ENCODE results near the gene DOCK9. TPM values are rescaled to one million over a fixed set of nuclear protein-coding genes. Genes with fewer than 3 reads are reported as not detected.

Gene DOCK9
- polyA plus RNA-seq, 1 experiment, result 14.5 TPM

GRCh38 chr13:98970330-98970729 lies 7.5 kb downstream of the DOCK9 start:
- no peaks in the 10 kb centered on the region for H3K36me3 ChIP-seq (ENCODE audit: control insufficient read depth, insufficient read depth, low read length)
- POLR2A ChIA-PET, result no interaction called here
- CTCF ChIA-PET, result interaction anchor here (1.1 to 1.2 kb wide), 2 partner anchors 12 to 25 kb away, joined by 3 read pairs; no protein-coding TSS in a partner anchor
- no peak overlapping the region for H3K4me3 ChIP-seq (ENCODE audit: low read depth, low read length)
- no peak for TF ChIP-seq CTCF (IDR thresholded peaks at IDR 0.05; ENCODE audit: insufficient read depth, low read depth, low read length)
- no peak for DNase-seq (ENCODE audit: low read depth)
- no peaks in the 10 kb centered on the region for H3K27me3 ChIP-seq (ENCODE audit: control insufficient read depth, insufficient read depth, low read length)

- no peak for TF ChIP-seq CTCF (IDR thresholded peaks at IDR 0.05; ENCODE audit: insufficient read depth, low read depth, low read length)
- no peak for DNase-seq (ENCODE audit: low read depth)
- Histone ChIP-seq H3K27me3 (ENCODE audit: control insufficient read depth, insufficient read depth, low read length) (no peaks in the 10 kb centered on the region), H3K4me3 (ENCODE audit: low read depth, low read length) (no peak overlapping the region), H3K36me3 (ENCODE audit: control insufficient read depth, insufficient read depth, low read length) (no peaks in the 10 kb centered on the region; the same call in 1 of the 2 replicates)
- POLR2A ChIA-PET, result no interaction called here
- CTCF ChIA-PET, result no interaction called here
These were observed 10.4 kb downstream of the DOCK9 start for GRCh38 chr13:98967491-98967890.

- DNase-seq (ENCODE audit: low read depth), result no peak
- no peaks in the 10 kb centered on the region for H3K27me3 ChIP-seq (ENCODE audit: control insufficient read depth, insufficient read depth, low read length)
- no peak for TF ChIP-seq CTCF (IDR thresholded peaks at IDR 0.05; ENCODE audit: insufficient read depth, low read depth, low read length)
- no peak overlapping the region for H3K4me3 ChIP-seq (ENCODE audit: low read depth, low read length)
- no peaks in the 10 kb centered on the region; the same call in 1 of the 2 replicates for H3K36me3 ChIP-seq (ENCODE audit: control insufficient read depth, insufficient read depth, low read length)
- CTCF ChIA-PET, result no interaction called here
- POLR2A ChIA-PET, result no interaction called here
These were observed 11.8 kb downstream of the DOCK9 start for GRCh38 chr13:98966019-98966418.

- Histone ChIP-seq H3K4me3 (ENCODE audit: low read depth, low read length) (no peak overlapping the region), H3K36me3 (ENCODE audit: control insufficient read depth, insufficient read depth, low read length) (no peaks in the 10 kb centered on the region; the same call in 1 of the 2 replicates), H3K27me3 (ENCODE audit: control insufficient read depth, insufficient read depth, low read length) (no peaks in the 10 kb centered on the region)
- ChIA-PET CTCF (interaction anchor here (1.0 kb wide), 1 partner anchor 13 kb away, joined by 4 read pairs; the partner anchor contains the start of gene DOCK9), POLR2A (no interaction called here)
- DNase-seq (ENCODE audit: low read depth), result no peak
- no peak for TF ChIP-seq CTCF (IDR thresholded peaks at IDR 0.05; ENCODE audit: insufficient read depth, low read depth, low read length)
These were observed 12.5 kb downstream of the DOCK9 start for GRCh38 chr13:98965325-98965724.

- POLR2A ChIA-PET, result no interaction called here
- H3K27me3 ChIP-seq (ENCODE audit: control insufficient read depth, insufficient read depth, low read length), result no peaks in the 10 kb centered on the region
- CTCF ChIA-PET, result interaction anchor here (1.4 to 1.7 kb wide), 2 partner anchors 9 to 13 kb away, joined by 3 to 4 read pairs; no protein-coding TSS in a partner anchor
- H3K36me3 ChIP-seq (ENCODE audit: control insufficient read depth, insufficient read depth, low read length), result no peaks in the 10 kb centered on the region; the same call in 1 of the 2 replicates
- H3K4me3 ChIP-seq (ENCODE audit: low read depth, low read length), result no peak overlapping the region
- TF ChIP-seq CTCF (IDR thresholded peaks at IDR 0.05; ENCODE audit: insufficient read depth, low read depth, low read length), result no peak
- no peak for DNase-seq (ENCODE audit: low read depth)
These were observed 13.9 kb downstream of the DOCK9 start for GRCh38 chr13:98963917-98964316.

All from BJ (cell line).